ENCODE results near the gene DROSHA. TPM values are rescaled to one million over a fixed set of nuclear protein-coding genes. Genes with fewer than 3 reads are reported as not detected.

Gene DROSHA
- polyA plus RNA-seq, 1 donor (not counting 4 experiments of a cell fraction or from before 2014, with no cell fraction given), result 39.9 TPM

- Histone ChIP-seq H3K9me3 (ENCODE audit: control insufficient read depth, low read depth, low read length) (no peaks in the 10 kb centered on the region), H3K27ac (ENCODE audit: control insufficient read depth, insufficient read depth, low read length) (no peak overlapping the region), H2AFZ (ENCODE audit: control insufficient read depth, low read length) (no peak overlapping the region), H3K4me3 (ENCODE audit: control insufficient read depth in 2 of 3, extremely low read depth in 1 of 3, insufficient read depth in 2 of 3, low read depth in 1 of 3, low read length in 3 of 3) (no peak overlapping the region), H3K9me1 (ENCODE audit: control insufficient read depth, extremely low read depth, insufficient read depth, low read length) (peaks cover 5% of the 10 kb centered on the region), H3K9ac (ENCODE audit: control insufficient read depth, extremely low read depth, insufficient read depth, low read length) (no peak overlapping the region), H3K36me3 (ENCODE audit: control insufficient read depth in 2 of 2, extremely low read depth in 1 of 2, insufficient read depth in 2 of 2, low read length in 2 of 2) (peaks cover 33 to 40% of the 10 kb centered on the region in 2 experiments), H4K20me1 (ENCODE audit: control insufficient read depth, extremely low read depth, insufficient read depth, low read length) (no peaks in the 10 kb centered on the region), H3K4me1 (ENCODE audit: control insufficient read depth, extremely low read depth, insufficient read depth, low read length) (no peaks in the 10 kb centered on the region), H3K79me2 (ENCODE audit: control insufficient read depth, insufficient read depth, low read length) (no peaks in the 10 kb centered on the region), H3K4me2 (ENCODE audit: control insufficient read depth, extremely low read depth, insufficient read depth, low read depth, low read length) (no peak overlapping the region), H3K27me3 (ENCODE audit: control insufficient read depth, extremely low read depth, insufficient read depth, low read length) (no peaks in the 10 kb centered on the region)
- FAIRE-seq, result no peak
- dilution Hi-C loops (cut with MboI; ENCODE audit: extremely low pct_ligation_motif_present, low sequenced_read_pairs), result no loop called here
- DNase-seq (ENCODE audit: low read depth, low spot score), result no peak
- no peak for TF ChIP-seq EZH2 (IDR thresholded peaks at IDR 0.05; ENCODE audit: low read length)
- no peak for TF ChIP-seq CTCF (optimal IDR thresholded peaks at IDR 0.05 in 1 of 3, IDR thresholded peaks at IDR 0.05 in 1 of 3, conservative IDR thresholded peaks at IDR 0.05 in 1 of 3; ENCODE audit: extremely low read depth in 1 of 3, insufficient read depth in 2 of 3, low read length in 3 of 3)
Observed at GRCh38 chr5:31496891-31497290, 35.0 kb downstream of the DROSHA start.

GRCh38 chr5:31496301-31496700, 35.6 kb downstream of the DROSHA start:
- Histone ChIP-seq H3K9me3 (ENCODE audit: control insufficient read depth, low read depth, low read length) (no peaks in the 10 kb centered on the region), H3K9me1 (ENCODE audit: control insufficient read depth, extremely low read depth, insufficient read depth, low read length) (peaks cover 3% of the 10 kb centered on the region), H3K4me1 (ENCODE audit: control insufficient read depth, extremely low read depth, insufficient read depth, low read length) (no peaks in the 10 kb centered on the region), H3K27ac (ENCODE audit: control insufficient read depth, insufficient read depth, low read length) (no peak overlapping the region), H3K27me3 (ENCODE audit: control insufficient read depth, extremely low read depth, insufficient read depth, low read length) (no peaks in the 10 kb centered on the region), H3K36me3 (ENCODE audit: control insufficient read depth in 2 of 2, extremely low read depth in 1 of 2, insufficient read depth in 2 of 2, low read length in 2 of 2) (peaks cover 29 to 34% of the 10 kb centered on the region in 2 experiments), H3K9ac (ENCODE audit: control insufficient read depth, extremely low read depth, insufficient read depth, low read length) (no peak overlapping the region), H3K79me2 (ENCODE audit: control insufficient read depth, insufficient read depth, low read length) (no peaks in the 10 kb centered on the region), H2AFZ (ENCODE audit: control insufficient read depth, low read length) (no peak overlapping the region), H3K4me2 (ENCODE audit: control insufficient read depth, extremely low read depth, insufficient read depth, low read depth, low read length) (no peak overlapping the region), H3K4me3 (ENCODE audit: control insufficient read depth in 2 of 3, extremely low read depth in 1 of 3, insufficient read depth in 2 of 3, low read depth in 1 of 3, low read length in 3 of 3) (no peak overlapping the region), H4K20me1 (ENCODE audit: control insufficient read depth, extremely low read depth, insufficient read depth, low read length) (no peaks in the 10 kb centered on the region)
- DNase-seq (ENCODE audit: low read depth, low spot score), result no peak
- FAIRE-seq, result no peak
- dilution Hi-C loops (cut with MboI; ENCODE audit: extremely low pct_ligation_motif_present, low sequenced_read_pairs), result no loop called here
- no peak for TF ChIP-seq EZH2 (IDR thresholded peaks at IDR 0.05; ENCODE audit: low read length)
- TF ChIP-seq CTCF (optimal IDR thresholded peaks at IDR 0.05 in 1 of 3, IDR thresholded peaks at IDR 0.05 in 1 of 3, conservative IDR thresholded peaks at IDR 0.05 in 1 of 3; ENCODE audit: extremely low read depth in 1 of 3, insufficient read depth in 2 of 3, low read length in 3 of 3), result no peak

All from keratinocyte (primary cell).